Non-pigmented ciliary epithelial cell (primary cell): ENCODE results near the gene OPCML.
A peak's percentile ranks its signal among the peaks of the same experiment; 100 is the strongest.

Source experiments
- DNase-seq: peaks from one replicate; pipeline ENCODE4 v3.0.0-alpha.2; 2010; ENCODE audit warnings: low read depth

The OPCML gene

DNA sequence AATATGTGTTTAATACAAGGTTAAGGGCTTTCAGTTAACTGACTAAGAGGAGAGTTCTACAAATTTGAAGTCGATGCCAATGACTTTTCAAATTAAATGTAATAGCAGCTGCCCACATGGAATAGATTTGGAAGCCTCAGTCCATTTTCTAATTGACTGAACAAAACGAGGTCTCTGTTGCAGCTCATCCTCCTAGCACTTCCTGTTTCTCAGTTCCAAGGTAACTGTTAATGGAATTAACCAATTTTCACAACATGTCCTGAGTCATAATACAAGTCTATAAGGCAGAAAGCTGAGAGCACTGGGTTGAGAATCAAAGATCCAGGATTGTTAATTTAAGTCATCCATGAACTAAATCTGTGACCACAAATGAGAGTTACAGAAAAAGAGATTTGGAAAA lies 177.2 kb downstream of the OPCML start:
- no peak for DNase-seq

DNA sequence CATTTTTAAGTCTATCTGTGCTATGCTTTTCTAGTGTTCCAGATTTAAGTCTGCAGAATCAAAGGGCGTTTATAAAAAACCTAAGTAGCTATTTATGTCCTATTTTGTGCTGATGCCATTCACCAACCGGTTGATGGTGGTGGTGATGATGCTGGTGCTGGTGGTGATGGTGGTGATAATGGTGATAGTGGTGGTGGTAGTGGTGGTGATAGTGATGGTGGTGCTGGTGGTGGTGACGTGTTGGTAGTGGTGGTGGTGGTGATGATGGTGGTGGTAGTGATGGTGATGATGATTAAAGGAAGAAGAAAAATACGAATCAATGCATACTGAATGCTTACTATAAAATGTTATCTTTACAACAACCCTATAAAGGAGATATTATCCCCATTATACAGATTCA lies 178.2 kb downstream of the OPCML start:
- no peak for DNase-seq

DNA sequence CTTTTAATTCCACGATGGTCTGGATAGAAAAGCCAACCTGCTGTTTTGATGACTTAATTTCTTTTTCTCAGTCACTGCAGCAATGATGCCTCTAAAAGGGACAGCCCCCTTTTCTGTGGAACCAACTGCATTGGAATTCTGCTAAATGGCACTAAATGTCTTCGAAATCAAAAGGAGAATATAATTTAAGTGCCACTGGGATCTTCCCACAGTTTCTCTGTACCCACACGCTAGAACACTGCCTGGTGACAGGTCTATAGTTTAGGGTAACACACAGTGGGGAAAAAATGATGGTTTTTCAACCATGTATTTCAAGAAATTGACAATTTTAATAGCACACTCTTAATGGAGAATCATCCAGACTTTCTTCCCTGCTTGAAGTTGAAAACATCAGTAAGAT lies 182.3 kb downstream of the OPCML start:
- no peak for DNase-seq

DNA sequence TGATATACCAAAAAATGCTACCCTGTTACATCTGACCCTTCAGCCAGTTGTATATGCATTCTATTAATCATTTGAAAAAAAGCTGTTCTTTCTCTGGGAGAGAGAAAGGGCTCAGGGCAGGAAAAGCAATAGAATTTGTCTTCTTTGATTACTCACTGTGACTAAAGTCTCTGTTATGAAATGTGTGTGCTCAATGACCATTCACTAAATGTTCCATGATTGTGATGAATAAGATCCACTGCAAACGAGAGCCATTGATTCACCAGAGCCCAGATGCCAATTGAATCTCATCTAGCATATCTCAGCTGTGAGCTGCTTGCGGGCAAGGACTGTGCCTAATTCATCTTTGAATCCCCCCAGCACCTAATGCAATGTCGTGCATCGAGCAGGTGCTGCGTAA lies 184.3 kb downstream of the OPCML start:
- DNase-seq, result peak; percentile 13

DNA sequence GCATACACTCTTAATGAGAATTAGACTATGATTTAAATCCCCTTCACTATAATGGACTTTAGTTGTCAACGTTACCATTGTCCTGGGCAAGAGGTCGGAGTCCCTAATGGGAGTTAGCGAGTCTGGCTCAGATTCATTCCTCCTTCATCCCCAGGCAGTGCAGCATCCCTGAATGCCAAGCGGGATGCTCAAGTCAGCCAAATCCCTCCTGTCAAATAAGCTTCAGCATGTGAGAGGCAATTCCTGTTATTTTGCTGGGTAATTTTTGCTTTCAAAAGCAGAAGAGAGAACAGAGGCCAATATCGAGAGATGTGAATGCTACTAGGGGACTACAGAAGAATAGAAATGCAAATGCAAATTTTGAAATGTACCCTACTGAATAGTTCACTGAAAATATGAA lies 186.2 kb downstream of the OPCML start:
- no peak for DNase-seq

DNA sequence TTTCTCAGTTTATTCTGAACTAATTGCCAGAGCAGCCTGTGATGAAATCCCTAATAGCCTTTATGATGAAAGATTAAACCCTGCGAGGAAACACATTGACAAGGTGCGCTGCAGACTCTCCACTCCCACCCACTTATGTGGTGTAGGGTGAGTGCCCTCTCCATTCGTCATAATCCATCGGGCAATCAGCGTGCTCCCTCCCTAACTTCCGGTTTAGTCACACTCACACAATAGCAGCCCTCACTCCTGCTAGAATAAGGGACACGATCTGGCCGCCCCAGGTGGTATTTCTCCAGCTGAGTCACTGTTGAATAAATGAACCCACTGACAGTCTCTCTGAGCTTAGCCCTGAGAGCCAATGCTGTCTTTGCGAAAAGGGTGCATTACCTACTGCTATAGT lies 188.3 kb downstream of the OPCML start:
- peak; percentile 53 for DNase-seq

DNA sequence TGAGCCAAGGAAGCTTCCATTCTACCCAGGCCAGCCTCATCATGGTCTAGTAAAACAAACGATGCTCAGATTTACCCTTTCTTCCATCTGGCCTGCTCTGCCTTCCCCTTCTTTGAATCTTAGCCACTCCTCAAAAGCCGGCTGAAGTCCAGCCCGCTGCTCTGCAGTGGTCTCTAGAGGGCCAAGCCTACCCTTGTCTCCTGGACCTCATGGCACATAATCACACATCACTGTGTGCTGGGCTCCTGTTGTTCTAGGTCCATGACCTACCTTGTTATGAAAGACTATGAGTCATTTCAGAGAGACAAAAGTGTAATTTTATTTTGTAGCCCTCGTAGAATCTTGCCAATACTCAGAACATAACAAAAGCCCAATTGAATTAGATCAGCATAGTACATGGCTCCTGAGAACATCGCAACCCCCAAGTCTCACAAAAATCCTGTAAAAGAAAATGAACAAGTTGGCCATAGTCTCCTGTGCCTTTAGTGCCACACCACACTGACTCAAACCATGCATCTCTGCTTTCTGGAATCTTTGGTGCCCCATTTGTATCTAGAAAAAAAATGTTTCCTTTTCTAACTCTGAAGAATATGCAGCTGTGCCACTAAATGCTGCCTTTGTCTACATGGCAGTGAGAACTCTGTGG lies 192.7 kb downstream of the OPCML start:
- no peak for DNase-seq

DNA sequence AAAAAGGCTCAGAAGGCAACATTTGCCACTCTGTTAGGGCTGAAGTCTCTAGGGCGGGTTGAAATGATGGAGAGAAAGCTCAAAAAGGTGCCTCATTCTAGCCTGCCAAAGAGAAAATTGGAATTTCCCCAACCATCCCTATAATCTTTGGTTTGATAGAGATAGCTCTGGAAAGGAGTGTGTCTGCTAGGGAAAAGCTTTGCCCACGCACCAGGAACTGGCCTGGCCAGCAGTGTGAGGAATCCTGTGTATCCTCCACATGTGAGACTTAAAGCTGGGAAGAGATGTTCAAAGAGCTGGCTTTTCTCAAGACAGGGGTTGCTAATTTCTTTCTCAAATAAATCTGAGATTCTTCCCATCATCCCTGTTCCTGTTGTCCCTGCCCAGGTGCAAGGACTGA lies 193.7 kb downstream of the OPCML start:
- no peak for DNase-seq

DNA sequence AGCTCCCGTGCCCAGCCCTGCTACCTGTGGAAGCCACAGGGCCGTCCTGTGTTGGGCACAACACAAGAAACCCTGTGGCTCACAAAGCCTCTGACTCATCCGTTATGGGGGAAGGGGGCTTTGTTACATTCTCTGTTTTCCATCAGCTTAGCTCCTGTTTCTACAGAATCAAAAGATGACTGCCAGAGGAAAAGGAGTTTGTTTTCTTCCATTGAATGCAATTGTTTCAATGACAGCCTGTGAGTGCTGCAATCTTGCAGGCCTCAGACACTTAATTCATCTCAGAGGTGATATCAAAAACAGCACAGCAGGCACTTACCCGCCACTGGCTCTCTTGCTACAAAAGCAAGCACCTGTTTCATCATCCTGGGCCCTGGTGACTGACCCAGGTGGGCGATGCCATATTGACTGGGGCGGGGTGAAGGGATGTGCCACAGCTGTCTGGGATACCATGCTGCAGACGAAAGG lies 194.3 kb downstream of the OPCML start:
- DNase-seq, result no peak

DNA sequence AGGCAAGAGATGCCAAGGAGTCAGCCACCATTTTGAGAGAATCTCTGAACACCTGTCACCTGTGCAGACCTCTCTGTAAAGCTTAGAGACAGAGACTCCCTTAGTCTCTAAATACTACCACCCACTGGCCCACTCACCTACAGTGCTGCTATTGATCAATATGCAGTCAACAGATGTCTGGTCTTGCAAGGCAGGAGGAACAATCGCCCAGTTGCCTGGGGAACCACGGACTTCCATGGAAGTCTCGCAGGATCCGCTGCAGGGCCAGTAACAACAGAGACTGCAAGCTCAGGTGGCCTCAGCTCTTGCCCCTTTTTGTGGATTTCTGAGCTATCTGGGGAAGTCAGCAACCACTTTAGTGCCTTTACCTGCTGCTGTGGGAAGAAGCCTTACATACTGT lies 195.1 kb downstream of the OPCML start:
- no peak for DNase-seq

DNA sequence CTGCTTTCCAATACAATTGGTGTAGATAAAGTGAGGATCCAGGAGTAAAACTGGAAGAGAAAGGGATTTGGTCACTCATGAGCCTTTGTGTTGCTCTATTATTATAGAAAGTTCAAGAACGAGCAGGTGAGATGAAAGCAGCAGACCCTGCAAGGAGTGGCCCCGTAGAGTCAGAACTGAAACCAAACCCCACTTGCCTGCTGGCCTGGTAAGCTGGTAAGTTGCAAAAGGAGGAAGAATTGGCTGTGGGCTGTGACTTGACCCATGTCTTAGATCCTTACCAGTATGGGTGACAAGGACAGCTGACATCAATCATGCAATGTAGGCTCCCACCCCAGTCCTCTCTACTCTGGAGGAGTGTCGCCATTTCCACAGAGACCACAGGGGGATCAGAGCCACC lies 201.3 kb downstream of the OPCML start:
- no peak for DNase-seq

DNA sequence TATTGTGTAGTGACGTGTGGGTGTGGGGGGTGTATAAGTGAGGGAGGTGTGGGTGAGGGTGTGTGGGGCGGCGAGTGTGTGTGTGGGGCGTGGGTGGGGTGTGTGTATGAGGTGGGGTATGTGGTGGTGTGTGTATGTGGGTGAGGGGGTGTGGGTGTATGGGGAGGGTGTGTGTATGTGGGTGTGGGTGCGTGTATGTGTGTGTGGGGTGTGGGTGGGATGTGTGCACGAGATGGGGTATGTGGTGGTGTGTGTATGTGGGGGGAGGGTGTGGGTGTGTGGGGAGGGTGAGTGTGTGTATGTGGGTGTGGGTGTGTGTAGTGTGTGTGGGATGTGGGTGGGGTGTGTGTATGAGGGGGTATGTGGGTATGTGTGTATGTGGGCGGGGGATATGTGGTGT lies 205.5 kb downstream of the OPCML start:
- DNase-seq, result no peak

DNA sequence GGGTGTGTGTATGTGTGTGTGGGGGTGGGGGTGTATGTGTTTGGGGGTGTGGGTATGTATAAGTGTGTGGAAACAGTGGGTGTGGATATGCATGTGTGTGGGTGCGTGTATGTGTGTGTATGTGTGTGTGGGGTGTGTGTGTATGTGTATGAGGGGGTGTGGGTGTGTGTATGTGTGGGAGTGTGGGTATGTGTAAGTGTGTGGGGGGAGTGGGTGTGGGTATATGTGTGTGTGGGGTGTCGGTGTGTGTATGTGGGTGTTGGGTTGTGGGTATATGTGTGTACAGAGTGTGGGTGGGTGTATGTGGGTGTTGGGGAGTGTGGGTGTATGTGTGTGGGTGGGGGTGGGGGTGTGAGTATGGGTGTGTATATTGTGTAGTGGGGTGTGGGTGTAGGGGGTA lies 206.0 kb downstream of the OPCML start:
- no peak for DNase-seq

DNA sequence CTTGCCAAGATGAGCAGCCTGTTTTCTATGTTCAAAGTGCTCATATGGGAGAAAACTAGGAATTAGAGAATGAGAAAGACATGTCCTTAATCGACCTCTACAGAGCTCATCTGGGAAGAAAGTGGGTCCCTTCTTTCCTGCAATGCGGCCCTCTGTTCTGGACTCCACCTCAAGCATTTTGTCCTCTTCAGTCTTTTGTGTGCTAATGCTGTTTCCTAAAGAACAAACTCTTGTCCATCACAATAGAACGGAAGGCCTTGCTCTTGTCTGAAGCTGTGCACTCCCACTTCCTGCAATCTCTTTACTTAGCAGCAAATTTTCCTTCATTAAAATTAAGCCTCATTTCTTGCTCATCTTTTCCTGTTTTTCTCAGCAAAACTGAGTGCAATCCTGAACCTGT lies 206.6 kb downstream of the OPCML start:
- DNase-seq, result no peak

DNA sequence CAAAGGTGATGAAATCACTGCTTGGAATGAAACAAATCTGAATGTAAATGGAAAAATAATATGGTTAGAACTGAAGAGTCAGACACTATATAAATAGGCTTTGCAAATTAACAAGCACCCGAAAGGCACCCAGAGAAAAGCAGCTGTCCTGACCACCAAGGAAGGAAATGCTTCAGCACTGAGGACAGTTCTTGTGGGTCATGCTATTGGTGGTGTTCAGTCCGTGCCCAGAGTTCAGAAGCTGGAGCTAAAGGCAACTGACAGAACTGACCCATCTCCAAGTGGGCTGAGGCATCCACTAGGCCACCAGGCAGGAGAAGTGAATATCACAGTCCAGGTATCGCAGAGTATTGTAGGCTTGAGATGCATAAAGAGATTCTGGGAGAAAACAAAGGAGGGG lies 208.9 kb downstream of the OPCML start:
- DNase-seq, result no peak

DNA sequence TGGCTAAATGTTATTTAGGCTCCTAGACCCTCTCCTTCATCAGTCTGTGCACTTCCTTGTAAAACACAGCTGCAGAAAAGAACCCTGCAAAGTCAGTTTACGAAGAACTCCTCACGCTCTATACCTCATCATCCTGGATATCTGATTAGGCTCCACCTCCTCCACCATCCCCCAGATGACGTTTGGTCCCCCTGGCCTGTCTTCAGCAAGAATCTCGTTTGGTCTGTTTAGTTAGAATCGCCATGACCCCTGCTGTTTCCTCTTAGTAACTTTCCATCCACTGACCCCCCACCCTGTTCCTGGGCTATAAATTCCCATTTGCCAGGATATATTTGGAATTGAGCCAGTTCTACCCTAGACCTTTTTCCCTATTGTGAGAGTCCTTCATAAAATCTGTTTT lies 214.1 kb downstream of the OPCML start:
- DNase-seq, result no peak

DNA sequence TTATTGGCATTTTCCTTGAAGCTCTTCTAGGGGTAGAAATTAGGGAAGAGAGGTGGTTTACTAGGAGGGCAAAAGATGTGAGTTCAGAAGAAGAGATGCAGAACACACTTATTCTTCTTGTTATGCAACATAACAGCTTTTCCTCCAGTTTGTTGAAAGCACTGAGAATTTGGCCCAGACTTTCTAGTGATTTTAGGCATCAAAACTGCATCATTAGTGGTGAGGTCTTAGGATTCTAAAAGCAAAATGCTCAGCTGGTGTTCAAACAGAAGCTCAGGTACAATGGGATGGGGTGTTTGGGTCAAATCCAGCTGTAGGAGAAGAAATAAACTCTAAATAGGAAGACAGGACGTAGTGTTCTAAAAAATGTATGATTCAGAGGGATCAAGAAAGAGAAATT lies 221.1 kb downstream of the OPCML start:
- DNase-seq, result no peak

DNA sequence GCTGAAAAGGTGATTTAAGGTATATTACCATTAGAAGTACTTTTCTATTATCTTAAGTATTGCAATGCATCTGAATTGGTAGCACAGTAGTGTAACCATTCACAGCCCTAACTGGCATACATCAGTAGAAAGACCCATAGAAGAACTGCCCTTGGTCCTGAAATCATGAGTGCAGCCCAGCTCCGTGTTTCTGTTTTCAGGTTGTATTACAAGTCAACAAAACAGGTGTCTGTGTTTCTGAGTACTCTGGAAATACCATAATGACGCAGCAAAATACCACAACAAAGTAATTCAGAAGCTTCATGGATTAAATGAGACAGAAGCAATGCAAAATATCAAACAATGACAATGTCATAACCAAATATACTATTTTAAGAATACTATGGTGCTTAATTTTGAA lies 226.3 kb downstream of the OPCML start:
- DNase-seq, result no peak

DNA sequence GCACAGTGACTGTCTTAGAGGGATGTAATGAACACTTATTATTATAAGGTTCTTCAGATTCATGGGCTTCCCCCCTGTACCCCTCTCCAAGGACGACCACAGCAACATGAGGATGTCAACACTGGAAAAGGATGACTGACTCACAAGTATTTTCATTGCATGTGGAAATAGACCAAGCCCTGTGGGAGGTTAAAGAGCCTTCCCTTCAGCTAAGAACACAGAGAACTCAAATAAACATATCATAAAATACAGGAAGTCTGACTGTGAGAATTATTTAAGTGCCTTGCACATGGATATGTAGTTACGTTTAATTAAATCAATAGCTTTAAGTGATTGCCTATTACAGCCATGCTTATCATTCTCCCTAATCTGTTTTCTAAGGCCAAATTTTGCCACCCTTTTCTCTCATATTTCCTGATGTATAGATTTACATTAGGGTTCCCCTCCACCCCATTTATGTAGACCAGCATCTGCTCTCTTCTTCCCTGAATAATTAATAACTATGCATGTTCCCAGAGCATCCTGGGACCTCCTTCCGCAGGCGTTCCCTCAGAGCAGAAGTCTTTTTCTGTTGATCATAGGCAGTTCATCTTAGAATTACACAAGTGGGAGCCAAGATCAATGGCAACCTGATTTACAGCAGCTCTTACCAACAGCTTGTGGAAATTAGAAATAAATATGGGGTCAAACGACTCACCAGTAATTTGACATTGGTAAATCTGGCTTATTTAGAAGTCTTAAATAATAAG lies 226.9 kb downstream of the OPCML start:
- DNase-seq, result no peak

DNA sequence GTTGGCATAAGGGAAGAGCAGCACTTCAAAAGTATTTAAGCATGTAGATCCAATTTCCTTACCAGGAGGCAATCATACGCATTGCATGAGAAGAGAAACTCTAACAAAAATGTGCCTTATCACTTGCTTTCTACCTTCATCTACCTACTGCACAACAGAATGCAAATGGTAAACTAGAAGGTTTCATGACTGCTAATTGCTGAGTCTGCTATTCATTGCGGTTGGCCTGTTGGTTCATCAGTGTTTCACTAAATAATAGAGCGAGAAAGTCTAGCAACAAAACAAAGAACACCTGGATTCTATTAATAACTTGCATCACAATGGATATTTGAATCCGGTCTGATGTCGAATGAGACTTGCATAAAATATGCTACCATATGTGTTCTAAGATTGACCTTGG lies 229.0 kb downstream of the OPCML start:
- DNase-seq, result no peak

DNA sequence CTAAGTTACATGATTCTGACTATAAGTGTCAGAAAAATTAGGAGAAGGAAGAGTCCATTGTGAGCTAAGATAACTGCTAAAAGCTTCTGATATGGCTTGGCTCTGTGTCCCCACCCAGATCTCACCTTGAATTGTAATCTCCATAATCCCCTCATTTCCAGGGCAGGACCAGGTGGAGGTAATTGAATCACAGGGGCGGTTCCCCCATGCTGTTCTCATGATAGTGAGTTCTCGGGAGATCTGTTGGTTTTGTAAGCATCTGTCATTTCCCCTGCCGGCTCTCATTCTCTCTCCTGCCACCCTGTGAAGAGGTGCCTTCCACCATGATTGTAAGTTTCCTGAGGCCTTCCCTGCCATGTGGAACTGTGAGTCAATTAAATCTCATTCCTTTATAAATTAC lies 230.2 kb downstream of the OPCML start:
- no peak for DNase-seq

DNA sequence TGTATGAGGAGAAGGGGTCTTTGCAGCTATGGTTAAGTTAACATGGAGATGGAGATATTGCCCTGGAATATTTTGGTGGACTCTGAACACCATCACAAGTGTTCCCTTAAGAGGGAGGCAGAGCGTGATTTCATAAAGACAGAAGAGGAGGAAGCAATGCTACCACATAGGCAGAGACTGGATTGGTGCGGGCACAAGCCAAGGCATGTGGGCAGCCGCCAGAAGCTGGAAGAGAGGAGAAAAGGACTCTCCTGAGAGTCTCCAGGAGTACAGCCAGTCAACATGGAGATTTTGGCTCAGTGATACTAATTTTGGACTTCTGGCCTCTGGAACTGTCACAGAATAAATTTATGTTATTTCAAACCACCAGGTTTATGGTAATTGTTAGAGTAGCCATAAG lies 231.6 kb downstream of the OPCML start:
- DNase-seq, result no peak

DNA sequence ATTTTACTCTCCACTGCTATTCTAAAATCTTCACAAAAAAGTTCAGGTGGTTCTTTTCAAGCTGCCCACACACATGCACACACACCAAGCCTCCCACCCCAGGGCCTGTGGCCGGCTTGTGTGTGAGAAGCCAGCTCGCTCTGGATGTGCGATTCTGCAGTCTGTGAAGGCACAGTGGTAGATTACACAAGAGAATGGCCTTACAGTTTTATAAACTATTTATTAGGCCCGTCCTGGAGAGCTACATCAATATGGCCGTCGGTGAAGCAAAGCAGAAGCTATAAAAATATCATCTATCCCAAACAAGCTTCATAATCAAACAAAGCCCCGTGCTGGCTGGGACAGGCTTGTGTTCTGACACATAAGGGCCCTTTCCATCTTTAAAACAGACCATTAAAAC lies 240.5 kb downstream of the OPCML start:
- no peak for DNase-seq

DNA sequence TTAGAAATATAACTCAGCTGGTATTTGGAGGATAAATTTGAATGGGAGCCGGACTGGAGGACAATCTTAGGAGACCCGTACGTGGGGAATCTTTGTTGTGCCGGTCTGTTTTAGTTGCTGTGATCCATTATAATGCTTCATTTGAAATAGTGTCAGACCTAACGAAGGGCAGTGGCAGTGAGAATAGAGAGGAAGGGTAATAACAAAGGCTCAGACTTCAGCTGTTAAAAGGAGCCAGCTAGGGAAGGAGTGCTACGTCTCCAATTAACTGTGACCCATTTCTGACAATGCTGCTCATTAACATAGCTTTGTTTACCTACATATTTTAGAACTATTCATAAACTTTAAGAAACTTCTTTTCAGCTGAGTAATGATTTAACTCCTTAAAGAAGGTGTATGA lies 246.9 kb downstream of the OPCML start:
- DNase-seq, result no peak
